GM12865 (cell line): Measurements from ENCODE around the gene RNF224.

Experiments
- DNase-seq: peaks from one replicate; pipeline ENCODE4 v3.0.0; 2010; ENCODE audit warnings: low read depth
- H3K4me3 ChIP-seq: 2 replicates; pipeline ENCODE4 v1.5.1; 2011; ENCODE audit warnings: mild to moderate bottlenecking, low read depth, low read length, control low read depth
- CTCF ChIP-seq: IDR thresholded peaks from 2 replicates; pipeline ENCODE4 v1.5.1; 2011; ENCODE audit warnings: low read length, control low read depth, low read depth, inconsistent platforms; ENCODE audit not compliant: insufficient read depth; ENCODE audit errors: missing control alignments

Gene RNF224

GRCh38 chr9:137270929-137271695, 43.8 kb downstream of the RNF224 start:
- DNase-seq: no peak
- TF ChIP-seq CTCF: no peak
- no peak overlapping the region for H3K4me3 ChIP-seq

GRCh38 chr9:137271696-137272076, 44.4 kb downstream of the RNF224 start:
- TF ChIP-seq CTCF: no peak
- no peak for DNase-seq
- no peak overlapping the region for H3K4me3 ChIP-seq

GRCh38 chr9:137272241-137273094, 45.2 kb downstream of the RNF224 start:
- TF ChIP-seq CTCF: no peak
- DNase-seq: no peak
- no peak overlapping the region for H3K4me3 ChIP-seq

GRCh38 chr9:137273095-137273490, 45.8 kb downstream of the RNF224 start:
- H3K4me3 ChIP-seq: no peak overlapping the region
- DNase-seq: no peak
- TF ChIP-seq CTCF: no peak

- no peak overlapping the region for H3K4me3 ChIP-seq
- no peak for TF ChIP-seq CTCF
- no peak for DNase-seq
Observed at GRCh38 chr9:137273611-137274320, 46.5 kb downstream of the RNF224 start.

GRCh38 chr9:137275203-137275587, 47.9 kb downstream of the RNF224 start:
- no peak overlapping the region for H3K4me3 ChIP-seq
- TF ChIP-seq CTCF: no peak
- DNase-seq: no peak
